Fibroblast of villous mesenchyme (primary cell): ENCODE results near the gene EVA1A. TPM values are rescaled to one million over a fixed set of nuclear protein-coding genes. Genes with fewer than 3 reads are reported as not detected.

Source experiments
- small RNA-seq: library from RNA; depleted of rRNA; stranded (forward); fragments of <200 nt; gene quantifications from one replicate; pipeline ENCODE3, GENCODE V24; 2012
- total RNA-seq: library from RNA; depleted of rRNA; stranded (reverse); fragments of >200 nt; gene quantifications from 2 replicates; pipeline ENCODE4 v1.2.3, GENCODE V29; 2012

The EVA1A gene
- total RNA-seq, 1 donor, result 44.9 TPM

Small RNA genes lying within 50 kb of the gene (small RNA-seq; reads per million reads assigned to genes)
- gene RF01233, result not detected

Other genes with a start within 250 kb of the EVA1A start
- gene MRPL19, start 85.8 kb upstream of the EVA1A start, total RNA-seq, result 42.8 and 45.3 TPM in 2 replicates
- 13.8 and 19.0 TPM in 2 replicates for gene GCFC2, start 150.0 kb upstream of the EVA1A start, total RNA-seq